ENCODE data around the gene EML1.

GRCh38 chr14:99899578-99900178 lies 106.5 kb downstream of the EML1 start:
- TF ChIP-seq CTCF (IDR thresholded peaks at IDR 0.05) (peak; percentile 34 to 68 (median 58)), POLR2A (IDR thresholded peaks at IDR 0.05; ENCODE audit: low read depth) (no peak), POLR2AphosphoS5 (IDR thresholded peaks at IDR 0.05) (no peak), EP300 (IDR thresholded peaks at IDR 0.05) (no peak)

Measured in esophagus muscularis mucosa (tissue), 4 donors.